Heart right ventricle (tissue), 16 donors: ENCODE data around the gene GNG3. TPM values are rescaled to one million over a fixed set of nuclear protein-coding genes. Genes with fewer than 3 reads are reported as not detected.
A peak's percentile ranks its signal among the peaks of the same experiment; 100 is the strongest.
"Not testable (repeated sequence)": the region's sequence is repeated elsewhere in the genome, so short reads cannot be mapped to it uniquely, and the experiment has no call there.

Source experiments
- ATAC-seq, 8 donors: fragments of 200-7000 bp; cut with Tn5 transposase; one replicate each; pipeline ENCODE4 v1.9.1; 2020; ENCODE audit warnings: mild to moderate bottlenecking in 8 of 8, moderate library complexity in 8 of 8, moderate number of reproducible peaks in 1 of 8
- DNase-seq, 2 donors: peaks; one replicate each; pipeline ENCODE4 v3.0.0-alpha.2; 2020
- H3K27ac ChIP-seq, 10 donors: fragments of 200-600 bp; sonication (generic) in 2 of 10; one replicate each; pipeline versions ENCODE4 v1.5.0 to v1.8.0; 2020 to 2022; ENCODE audit warnings: mild to moderate bottlenecking in 3 of 10
- H3K27me3 ChIP-seq, 7 donors: fragments of 200-600 bp; one replicate each; pipeline ENCODE4 v1.8.0; 2021 to 2022; ENCODE audit warnings: mild to moderate bottlenecking in 2 of 7
- H3K36me3 ChIP-seq, 9 donors: fragments of 200-600 bp; sonication (generic) in 1 of 9; one replicate each; pipeline versions ENCODE4 v1.5.0 to v1.8.0; 2020 to 2022; ENCODE audit warnings: mild to moderate bottlenecking in 2 of 9
- H3K4me1 ChIP-seq, 9 donors: fragments of 200-600 bp; sonication (generic) in 1 of 9; one replicate each; pipeline versions ENCODE4 v1.5.0 to v1.8.0; 2020 to 2022; ENCODE audit warnings: mild to moderate bottlenecking in 4 of 9
- H3K4me3 ChIP-seq, 10 donors: fragments of 200-600 bp; sonication (generic) in 2 of 10; one replicate each; pipeline versions ENCODE4 v1.5.0 to v1.8.0; 2020 to 2022; ENCODE audit warnings: mild to moderate bottlenecking in 7 of 10, moderate library complexity in 2 of 10
- H3K9me3 ChIP-seq, 11 donors: fragments of 200-600 bp in 10 of 11; sonication (generic) in 2 of 11; one replicate each; pipeline versions ENCODE4 v1.5.0 to v1.8.0; 2013 to 2022; ENCODE audit warnings: mild to moderate bottlenecking in 2 of 11, control low read depth in 1 of 11, moderate library complexity in 1 of 11
- WGBS, 2 donors: extraction: QIAGEN DNeasy Blood & Tissue Kit; methylation state at CpG; one replicate each; pipeline ENCODE4 v1.1.7; 2013; ENCODE audit warnings: inconsistent platforms in 1 of 2; 5-methylcytosine and 5-hydroxymethylcytosine counted together
- intact Hi-C, 10 donors: fragments of 100-400 bp; cut with DNase I; formaldehyde crosslinking; loops; one replicate each; pipeline versions ENCODE4 v1.11.1 to v1.14.2; 2022
- polyA plus RNA-seq, 2 donors: library from polyadenylated mRNA; stranded (reverse); fragments of 200-250 nt; gene quantifications; one replicate each; pipeline ENCODE4 v1.2.3, GENCODE V29; 2013
- total RNA-seq, 10 donors: library from RNA; stranded (reverse); fragmentation: NEBNext Ultra II Directional in 3 of 10; extraction: Animal tissue kit (Norgen Biotek cat#: 25700) in 3 of 10; gene quantifications; one replicate each; pipeline versions ENCODE4 v1.2.1 to v1.2.4, GENCODE V29; 2021 to 2023
- TF ChIP-seq, protein P1 (sequence below), 9 donors: fragments of 200-600 bp; sonication (generic) in 2 of 9; IDR thresholded peaks; one replicate each; pipeline versions ENCODE4 v1.5.0 to v1.8.0; 2021 to 2022; ENCODE audit warnings: antibody characterized with exemption in 9 of 9, mild to moderate bottlenecking in 5 of 9, moderate library complexity in 1 of 9
- donor health status: Arrhythmogenic right ventricular cardiomyopathy.
- donor health status: ischemic (EF 13 %, LVEDD 7.1; RV severe dilation, severe dysfunction).
- donor health status: healthy with polysubstance abuse.
- donor health status: DM: no; HTN: yes; CAD: no.
- donor health status: DM: no; HTN: no; CAD: no.
- donor health status: ischemic (EF 25% LVEDD 6.9; RV normal size, moderate dysfunction).
- donor health status: ischemic (EF 25% LVEDD 5.7; RV mildly dilated, moderate dysfunction).
- donor health status: healthy.
- donor health status: DM: yes; HTN: yes; CAD: no.
- donor health status: Ischemic cardiomyopathy.
- donor health status: ischemic (EF 35%, LVEDD 5.7; RV mildly dilated, moderate dysfunction).
- donor health status: nonischemic (EF 11% LVEDD 7.7; RV severe dilation, severe dysfunction).
- donor health status: DM: yes; HTN: yes; CAD: no.
- donor health status: PGD.
- donor health status: ischemic (EF 29% LVEDD 5.4; RV normal size, mild dysfunction).
- donor health status: nonischemic (EF 23%, LVEDD 6.1; RV moderate dilation, normal function).

Gene GNG3
- total and polyA plus RNA-seq, 12 donors: 0.16 to 0.34 (median 0.30) TPM; not detected in 7

DNA sequence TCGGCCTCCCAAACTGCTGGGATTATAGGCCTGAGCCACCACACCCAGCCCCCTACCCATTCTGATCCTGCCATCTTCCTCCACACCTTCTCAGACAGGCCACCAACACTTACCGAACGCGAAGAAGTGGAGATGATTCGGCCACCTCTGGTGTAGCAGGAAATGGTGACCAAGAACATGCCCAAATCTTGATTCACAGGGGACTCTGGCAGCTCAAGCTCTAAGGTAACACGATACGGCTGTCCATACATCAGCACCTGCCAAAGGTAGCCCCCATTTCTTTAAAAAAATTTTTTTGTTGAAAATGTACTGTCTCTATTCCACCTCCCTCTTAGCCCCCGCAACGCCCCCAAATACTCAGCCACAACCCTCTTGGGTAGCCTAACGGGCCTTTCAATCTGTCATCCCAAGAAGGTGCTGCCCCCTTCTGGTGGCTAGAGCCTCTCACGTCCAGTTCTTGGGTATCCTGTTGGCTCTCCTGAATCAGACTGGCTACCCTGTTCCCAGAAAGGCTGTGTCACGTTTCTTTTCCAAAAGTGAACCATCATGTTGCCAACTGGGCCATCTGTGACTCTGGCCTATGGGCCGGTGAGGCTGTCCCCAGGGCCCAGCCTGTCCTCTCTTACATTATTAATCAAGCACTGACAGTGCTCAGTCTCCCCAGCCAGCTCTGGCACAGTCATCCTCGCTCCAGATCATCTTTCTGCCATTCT, 12.9 kb upstream of the GNG3 start:
- Histone ChIP-seq H3K27me3 (no peaks in the 10 kb centered on the region), H3K4me3 (no peak overlapping the region), H3K27ac (peak overlapping the region in 4 of 10 donors; percentile 15 to 44 (median 19)), H3K9me3 (no peaks in the 10 kb centered on the region), H3K4me1 (peaks cover 0 to 22% (median 16%) of the 10 kb centered on the region in 9 donors), H3K36me3 (peaks cover 0 to 57% (median 17%) of the 10 kb centered on the region in 9 donors)
- intact Hi-C loops: loop anchor here (2.0 to 10.0 kb wide), 7 partner anchors 14 to 312 kb away; partner anchors contain the start of gene TUT1 (in 1 of the 10)
- DNase-seq: peak; percentile 71 to 84
- TF ChIP-seq, protein P1, sequence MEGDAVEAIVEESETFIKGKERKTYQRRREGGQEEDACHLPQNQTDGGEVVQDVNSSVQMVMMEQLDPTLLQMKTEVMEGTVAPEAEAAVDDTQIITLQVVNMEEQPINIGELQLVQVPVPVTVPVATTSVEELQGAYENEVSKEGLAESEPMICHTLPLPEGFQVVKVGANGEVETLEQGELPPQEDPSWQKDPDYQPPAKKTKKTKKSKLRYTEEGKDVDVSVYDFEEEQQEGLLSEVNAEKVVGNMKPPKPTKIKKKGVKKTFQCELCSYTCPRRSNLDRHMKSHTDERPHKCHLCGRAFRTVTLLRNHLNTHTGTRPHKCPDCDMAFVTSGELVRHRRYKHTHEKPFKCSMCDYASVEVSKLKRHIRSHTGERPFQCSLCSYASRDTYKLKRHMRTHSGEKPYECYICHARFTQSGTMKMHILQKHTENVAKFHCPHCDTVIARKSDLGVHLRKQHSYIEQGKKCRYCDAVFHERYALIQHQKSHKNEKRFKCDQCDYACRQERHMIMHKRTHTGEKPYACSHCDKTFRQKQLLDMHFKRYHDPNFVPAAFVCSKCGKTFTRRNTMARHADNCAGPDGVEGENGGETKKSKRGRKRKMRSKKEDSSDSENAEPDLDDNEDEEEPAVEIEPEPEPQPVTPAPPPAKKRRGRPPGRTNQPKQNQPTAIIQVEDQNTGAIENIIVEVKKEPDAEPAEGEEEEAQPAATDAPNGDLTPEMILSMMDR (IDR thresholded peaks at IDR 0.05): peak; percentile 60 to 92 (median 87)
- peak; percentile 71 to 85 (median 78) for ATAC-seq
- WGBS, 2 donors: 40 to 44% methylated on average over 14 of the region's 14 CpGs

DNA sequence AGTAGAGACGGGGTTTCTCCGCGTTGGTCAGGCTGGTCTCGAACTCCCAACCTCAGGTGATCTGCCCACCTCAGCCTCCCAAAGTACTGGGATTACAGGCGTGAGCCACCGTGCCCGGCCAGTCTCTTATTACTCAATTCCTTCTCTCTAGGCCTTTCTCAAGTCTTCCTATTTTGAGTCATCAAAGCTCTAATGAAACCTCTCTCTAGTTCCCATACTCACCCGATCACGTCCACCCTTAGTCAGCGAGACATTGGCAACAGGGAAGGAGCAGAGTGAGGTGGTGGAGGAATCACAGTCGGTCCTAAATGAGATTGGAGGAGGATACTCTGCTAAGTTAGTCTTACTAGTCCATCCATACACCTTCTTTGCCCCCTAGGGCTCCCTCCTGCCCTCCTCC, 5.2 kb upstream of the GNG3 start:
- Histone ChIP-seq H3K4me1 (peaks cover 12 to 34% (median 20%) of the 10 kb centered on the region in 9 donors), H3K4me3 (no peak overlapping the region), H3K9me3 (no peaks in the 10 kb centered on the region), H3K27ac (peak overlapping the region in 1 of 10 donors; percentile 40), H3K27me3 (no peaks in the 10 kb centered on the region), H3K36me3 (peaks cover 0 to 45% (median 11%) of the 10 kb centered on the region in 9 donors)
- ATAC-seq (no peak), DNase-seq (no peak)
- TF ChIP-seq, protein P1 (IDR thresholded peaks at IDR 0.05): no peak
- intact Hi-C loops: no loop called here
- 89 to 93% methylated on average over 11 of the region's 11 CpGs for WGBS, 2 donors

DNA sequence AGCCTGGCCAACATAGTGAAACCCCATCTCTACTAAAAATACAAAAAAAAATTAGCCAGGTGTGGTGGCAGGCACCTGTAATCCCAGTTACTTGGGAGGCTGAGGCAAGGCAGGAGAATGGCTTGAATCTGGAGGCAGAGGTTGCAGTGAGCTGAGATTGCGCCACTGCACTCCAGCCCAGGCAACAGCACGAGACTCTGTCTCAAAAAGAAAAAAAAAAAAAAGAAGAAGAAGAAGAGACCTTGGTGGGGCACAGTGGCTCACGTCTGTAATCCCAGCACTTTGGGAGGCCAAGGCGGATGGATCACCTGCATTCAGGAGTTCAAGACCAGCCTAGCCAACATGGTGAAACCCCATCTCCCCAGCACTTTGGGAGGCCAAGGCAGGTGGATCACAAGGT, 3.6 kb upstream of the GNG3 start:
- H3K4me3 ChIP-seq, DNase-seq, H3K9me3 ChIP-seq, ATAC-seq, H3K27ac ChIP-seq, H3K27me3 ChIP-seq, intact Hi-C loops: not testable (repeated sequence)
- H3K36me3 ChIP-seq: peaks cover 0 to 35% (median 11%) of the 10 kb centered on the region in 9 donors
- WGBS, 2 donors: 81 to 98% methylated on average over 4 of the region's 4 CpGs
- peaks cover 17 to 47% (median 30%) of the 10 kb centered on the region in 9 donors for H3K4me1 ChIP-seq

DNA sequence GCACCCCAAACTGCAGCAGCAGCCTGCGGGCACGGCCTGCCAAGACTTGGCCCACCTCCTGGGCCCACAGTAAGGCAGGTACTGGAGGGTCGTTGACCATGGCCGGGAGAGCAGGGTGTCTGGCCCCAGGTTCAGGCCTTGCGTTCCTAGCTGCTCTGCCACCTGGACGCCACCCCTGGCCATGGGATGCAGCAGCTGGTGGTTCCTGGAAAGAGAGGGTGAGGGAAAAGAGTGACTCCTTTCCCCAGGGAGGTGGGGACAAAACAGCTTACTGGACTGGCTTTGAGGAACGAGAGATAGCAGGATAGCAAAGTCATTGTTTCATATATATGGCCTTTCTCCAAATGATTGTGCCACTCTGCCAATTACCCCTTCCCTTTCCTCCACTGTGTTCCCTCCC, 2.1 kb upstream of the GNG3 start:
- no peak for ATAC-seq
- Histone ChIP-seq H3K4me3 (peak overlapping the region in 9 of 10 donors; percentile 55 to 90 (median 73)), H3K27me3 (no peaks in the 10 kb centered on the region), H3K27ac (peak overlapping the region in 9 of 10 donors; percentile 70 to 91 (median 84)), H3K9me3 (no peaks in the 10 kb centered on the region), H3K36me3 (peaks cover 0 to 25% (median 11%) of the 10 kb centered on the region in 9 donors), H3K4me1 (peaks cover 23 to 57% (median 39%) of the 10 kb centered on the region in 9 donors)
- no peak for DNase-seq
- 51 to 62% methylated on average over 7 of the region's 7 CpGs for WGBS, 2 donors
- intact Hi-C loops: loop anchor here in 3 of 10 donors (5.0 kb wide), 3 partner anchors 33 to 137 kb away; partner anchors contain the start of genes LBHD1 (in 2 of the 3), UQCC3 (in 2 of the 3), C11orf98 (in 1 of the 3) and CSKMT (in 1 of the 3)
- TF ChIP-seq, protein P1 (IDR thresholded peaks at IDR 0.05): no peak
